Keratinocyte (primary cell): ENCODE data around the gene FAP. TPM values are rescaled to one million over a fixed set of nuclear protein-coding genes. Genes with fewer than 3 reads are reported as not detected.

Experiments used
- DNase-seq: peaks from one replicate; pipeline ENCODE4 v3.0.0-alpha.2; 2011; ENCODE audit warnings: low read depth, missing footprints, low spot score
- FAIRE-seq: peaks from 2 replicates; lab custom pipeline; 2011; peaks lifted over from hg19 to GRCh38; lab: Jason Lieb, UNC
- H2AFZ ChIP-seq: 2 replicates; pipeline ENCODE4 v1.6.0; 2012; ENCODE audit warnings: low read length, control low read depth, inconsistent platforms; ENCODE audit not compliant: control insufficient read depth
- H3K27ac ChIP-seq: 2 replicates; pipeline ENCODE4 v1.5.1; 2011; ENCODE audit warnings: low read length; ENCODE audit not compliant: control insufficient read depth, insufficient read depth
- H3K27me3 ChIP-seq: 3 replicates; pipeline ENCODE4 v1.6.0; 2011; ENCODE audit warnings: low read length; ENCODE audit not compliant: control insufficient read depth, insufficient read depth; ENCODE audit errors: extremely low read depth
- H3K36me3 ChIP-seq, 2 experiments: 2 replicates in 1 of 2; 3 replicates in 1 of 2; pipeline ENCODE4 v1.5.1; 2011; ENCODE audit warnings: low read length in 2 of 2, mild to moderate bottlenecking in 1 of 2; ENCODE audit not compliant: control insufficient read depth in 2 of 2, insufficient read depth in 2 of 2; ENCODE audit errors: extremely low read depth in 1 of 2
- H3K4me1 ChIP-seq: 3 replicates; pipeline ENCODE4 v1.5.1; 2011; ENCODE audit warnings: low read length; ENCODE audit not compliant: control insufficient read depth, insufficient read depth; ENCODE audit errors: extremely low read depth
- H3K4me2 ChIP-seq: 3 replicates; pipeline ENCODE4 v1.6.0; 2011; ENCODE audit warnings: low read depth, low read length; ENCODE audit not compliant: control insufficient read depth, insufficient read depth; ENCODE audit errors: extremely low read depth
- H3K4me3 ChIP-seq, 3 experiments: fragments of 200-600 bp in 1 of 3; sonication (generic) in 1 of 3; 2 replicates in 2 of 3; 3 replicates in 1 of 3; pipeline ENCODE4 v1.5.1; 2011 to 2016; ENCODE audit warnings: low read length in 3 of 3, mild to moderate bottlenecking in 3 of 3, control low read depth in 2 of 3, inconsistent platforms in 1 of 3, low read depth in 1 of 3, mixed read lengths in 1 of 3, mixed run types in 1 of 3, moderate library complexity in 1 of 3; ENCODE audit not compliant: control insufficient read depth in 2 of 3, insufficient read depth in 2 of 3; ENCODE audit errors: extremely low read depth in 1 of 3
- H3K79me2 ChIP-seq: 2 replicates; pipeline ENCODE4 v1.6.0; 2012; ENCODE audit warnings: low read length; ENCODE audit not compliant: control insufficient read depth, insufficient read depth
- H3K9ac ChIP-seq: 3 replicates; pipeline ENCODE4 v1.6.0; 2011; ENCODE audit warnings: low read length; ENCODE audit not compliant: control insufficient read depth, insufficient read depth; ENCODE audit errors: extremely low read depth
- H3K9me1 ChIP-seq: 3 replicates; pipeline ENCODE4 v1.6.0; 2011; ENCODE audit warnings: low read length; ENCODE audit not compliant: control insufficient read depth, insufficient read depth; ENCODE audit errors: extremely low read depth
- H3K9me3 ChIP-seq: 2 replicates; pipeline ENCODE4 v1.5.1; 2012; ENCODE audit warnings: low read depth, low read length; ENCODE audit not compliant: control insufficient read depth
- H4K20me1 ChIP-seq: 3 replicates; pipeline ENCODE4 v1.6.0; 2011; ENCODE audit warnings: low read length; ENCODE audit not compliant: control insufficient read depth, insufficient read depth; ENCODE audit errors: extremely low read depth
- CTCF ChIP-seq, 3 experiments: IDR thresholded peaks in 1 of 3; conservative IDR thresholded peaks in 1 of 3; optimal IDR thresholded peaks in 1 of 3; 2 replicates in 2 of 3; 3 replicates in 1 of 3; pipeline versions ENCODE3 to v1.5.1; 2011; ENCODE audit warnings: low read length in 3 of 3, mild to moderate bottlenecking in 3 of 3, moderate library complexity in 2 of 3, control low read depth in 1 of 3, inconsistent platforms in 1 of 3; ENCODE audit not compliant: insufficient read depth in 2 of 3; ENCODE audit errors: extremely low read depth in 1 of 3
- EZH2 ChIP-seq: IDR thresholded peaks from one replicate; pipeline ENCODE4 v1.6.1; 2012; ENCODE audit warnings: inconsistent platforms, mild to moderate bottlenecking, low read length, moderate library complexity
- dilution Hi-C: fragments of 300-500 bp; cut with MboI; formaldehyde crosslinking; loops from one replicate; pipeline ENCODE4 v1.7.0; 2020; ENCODE audit warnings: low sequenced_read_pairs; ENCODE audit not compliant: extremely low pct_ligation_motif_present
- polyA plus RNA-seq, 5 experiments: library from polyadenylated mRNA; depleted of rRNA in 3 of 5; stranded (reverse) in 3 of 5; stranded (forward) in 1 of 5; unstranded in 1 of 5; fragments of >200 nt; gene quantifications; 1 replicate in 1 of 5; 2 replicates in 3 of 5; 3 replicates in 1 of 5; pipeline versions ENCODE4 v1.2.1 to v1.2.3, GENCODE V29; 2011 to 2012; ENCODE audit warnings: missing spikeins in 2 of 5, low read depth in 1 of 5, low replicate concordance in 1 of 5

FAP gene
- polyA plus RNA-seq, 1 donor (not counting 4 experiments of a cell fraction or from before 2014, with no cell fraction given), result 8.5 TPM

GRCh38 chr2:162212366-162212765 lies 30.9 kb downstream of the FAP start:
- H3K36me3 ChIP-seq, result peaks cover 0 to 7% of the 10 kb centered on the region in 2 experiments
- H2AFZ ChIP-seq, result no peak overlapping the region
- dilution Hi-C loops, result no loop called here
- FAIRE-seq (no peak), DNase-seq (no peak)
- no peaks in the 10 kb centered on the region for H3K9me3 ChIP-seq
- no peak overlapping the region for H3K4me2 ChIP-seq
- no peak overlapping the region for H3K9ac ChIP-seq
- no peak overlapping the region for H3K4me3 ChIP-seq
- no peaks in the 10 kb centered on the region for H3K79me2 ChIP-seq
- H3K9me1 ChIP-seq, result no peaks in the 10 kb centered on the region
- TF ChIP-seq EZH2 (no peak), CTCF (optimal IDR thresholded peaks at IDR 0.05 in 1 of 3, IDR thresholded peaks at IDR 0.05 in 1 of 3, conservative IDR thresholded peaks at IDR 0.05 in 1 of 3; ENCODE audit: extremely low read depth in 1 of 3, insufficient read depth in 2 of 3, low read length in 3 of 3) (no peak)
- no peaks in the 10 kb centered on the region for H3K4me1 ChIP-seq
- no peaks in the 10 kb centered on the region for H3K27me3 ChIP-seq
- no peaks in the 10 kb centered on the region for H4K20me1 ChIP-seq
- no peak overlapping the region for H3K27ac ChIP-seq

GRCh38 chr2:162211732-162212131 lies 31.5 kb downstream of the FAP start:
- dilution Hi-C loops, result no loop called here
- no peak overlapping the region for H3K4me2 ChIP-seq
- FAIRE-seq (no peak), DNase-seq (no peak)
- H3K4me1 ChIP-seq, result no peaks in the 10 kb centered on the region
- H3K9ac ChIP-seq, result no peak overlapping the region
- H3K27ac ChIP-seq, result no peak overlapping the region
- no peaks in the 10 kb centered on the region for H3K9me3 ChIP-seq
- no peaks in the 10 kb centered on the region for H3K9me1 ChIP-seq
- H3K36me3 ChIP-seq, result peaks cover 0 to 5% of the 10 kb centered on the region in 2 experiments
- no peak overlapping the region for H3K4me3 ChIP-seq
- H2AFZ ChIP-seq, result no peak overlapping the region
- TF ChIP-seq CTCF (optimal IDR thresholded peaks at IDR 0.05 in 1 of 3, IDR thresholded peaks at IDR 0.05 in 1 of 3, conservative IDR thresholded peaks at IDR 0.05 in 1 of 3; ENCODE audit: extremely low read depth in 1 of 3, insufficient read depth in 2 of 3, low read length in 3 of 3) (no peak), EZH2 (no peak)
- no peaks in the 10 kb centered on the region for H4K20me1 ChIP-seq
- H3K27me3 ChIP-seq, result no peaks in the 10 kb centered on the region
- H3K79me2 ChIP-seq, result no peaks in the 10 kb centered on the region
